ENCODE results near the gene IL1R2. TPM values are rescaled to one million over a fixed set of nuclear protein-coding genes. Genes with fewer than 3 reads are reported as not detected.

Gene IL1R2
- total RNA-seq, 2 donors from 2014 or later, result 6.9 to 11.4 TPM

DNA sequence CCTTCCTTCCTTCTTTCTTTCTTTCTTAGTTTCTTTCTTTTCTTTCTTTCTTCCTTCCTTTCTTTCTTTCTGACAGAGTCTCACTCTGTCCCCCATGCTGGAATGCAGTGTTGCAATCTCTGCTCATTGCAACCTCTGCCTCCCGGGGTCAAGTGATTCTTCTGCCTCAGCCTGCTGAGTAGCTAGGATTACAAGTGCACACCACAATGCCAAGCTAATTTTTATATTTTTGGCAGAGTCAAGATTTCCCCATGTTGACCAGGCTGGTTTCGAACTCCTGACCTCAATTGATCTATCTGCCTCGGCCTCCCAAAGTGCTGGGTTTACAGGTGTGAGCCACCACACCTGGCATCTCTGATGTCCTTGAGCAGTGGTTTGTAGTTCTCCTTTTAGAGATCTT lies 48.5 kb downstream of the IL1R2 start:
- H3K27ac ChIP-seq, result no peak overlapping the region
- WGBS, result 95% methylated on average over 3 of the region's 3 CpGs
- no peak for DNase-seq (ENCODE audit: low spot score)

DNA sequence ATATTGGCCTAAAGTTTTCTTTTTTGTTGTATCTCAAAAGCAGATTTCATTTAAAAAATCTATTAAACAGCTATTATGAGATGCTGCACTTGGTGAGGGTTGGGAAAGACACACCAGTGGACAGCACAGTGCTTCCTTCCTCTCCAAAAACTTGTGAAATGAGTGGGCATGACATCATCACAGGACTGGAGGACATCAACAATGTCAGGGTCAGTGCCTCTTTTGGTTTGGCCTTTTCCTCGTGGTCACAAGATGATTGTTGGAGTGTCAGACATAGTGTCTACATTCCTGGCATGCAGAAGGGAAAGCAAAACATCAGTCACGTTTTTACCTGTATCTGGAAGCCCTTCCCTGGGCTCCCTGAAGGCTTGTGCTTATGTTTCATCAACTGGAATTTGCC lies 49.6 kb downstream of the IL1R2 start:
- no peak for DNase-seq (ENCODE audit: low spot score)
- TF ChIP-seq POLR2A (IDR thresholded peaks at IDR 0.05) (no peak), POLR2AphosphoS5 (IDR thresholded peaks at IDR 0.05) (no peak)
- TF ChIP-seq, protein P1, sequence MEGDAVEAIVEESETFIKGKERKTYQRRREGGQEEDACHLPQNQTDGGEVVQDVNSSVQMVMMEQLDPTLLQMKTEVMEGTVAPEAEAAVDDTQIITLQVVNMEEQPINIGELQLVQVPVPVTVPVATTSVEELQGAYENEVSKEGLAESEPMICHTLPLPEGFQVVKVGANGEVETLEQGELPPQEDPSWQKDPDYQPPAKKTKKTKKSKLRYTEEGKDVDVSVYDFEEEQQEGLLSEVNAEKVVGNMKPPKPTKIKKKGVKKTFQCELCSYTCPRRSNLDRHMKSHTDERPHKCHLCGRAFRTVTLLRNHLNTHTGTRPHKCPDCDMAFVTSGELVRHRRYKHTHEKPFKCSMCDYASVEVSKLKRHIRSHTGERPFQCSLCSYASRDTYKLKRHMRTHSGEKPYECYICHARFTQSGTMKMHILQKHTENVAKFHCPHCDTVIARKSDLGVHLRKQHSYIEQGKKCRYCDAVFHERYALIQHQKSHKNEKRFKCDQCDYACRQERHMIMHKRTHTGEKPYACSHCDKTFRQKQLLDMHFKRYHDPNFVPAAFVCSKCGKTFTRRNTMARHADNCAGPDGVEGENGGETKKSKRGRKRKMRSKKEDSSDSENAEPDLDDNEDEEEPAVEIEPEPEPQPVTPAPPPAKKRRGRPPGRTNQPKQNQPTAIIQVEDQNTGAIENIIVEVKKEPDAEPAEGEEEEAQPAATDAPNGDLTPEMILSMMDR (IDR thresholded peaks at IDR 0.05), result no peak
- intact Hi-C loops (cut with DNase I), result no loop called here
- Histone ChIP-seq H3K27ac (no peak overlapping the region), H3K36me3 (no peaks in the 10 kb centered on the region), H3K9me3 (no peaks in the 10 kb centered on the region), H3K27me3 (replicated peaks; ENCODE audit: insufficient read depth) (no peaks in the 10 kb centered on the region), H3K4me1 (replicated peaks) (no peaks in the 10 kb centered on the region), H3K4me3 (no peak overlapping the region)
- WGBS, result 40% methylated on average over 2 of the region's 2 CpGs

More for the DNA sequence above, 48.5 kb downstream of the IL1R2 start:
- Histone ChIP-seq H3K9me3 (no peaks in the 10 kb centered on the region), H3K4me1 (replicated peaks) (no peaks in the 10 kb centered on the region), H3K4me3 (no peak overlapping the region), H3K36me3 (no peaks in the 10 kb centered on the region), H3K27me3 (replicated peaks; ENCODE audit: insufficient read depth) (no peaks in the 10 kb centered on the region)
- intact Hi-C loops (cut with DNase I), result no loop called here
- no peak for TF ChIP-seq POLR2AphosphoS5 (IDR thresholded peaks at IDR 0.05)
- TF ChIP-seq POLR2A (IDR thresholded peaks at IDR 0.05), result no peak
- TF ChIP-seq, protein P1 (IDR thresholded peaks at IDR 0.05), result no peak

DNA sequence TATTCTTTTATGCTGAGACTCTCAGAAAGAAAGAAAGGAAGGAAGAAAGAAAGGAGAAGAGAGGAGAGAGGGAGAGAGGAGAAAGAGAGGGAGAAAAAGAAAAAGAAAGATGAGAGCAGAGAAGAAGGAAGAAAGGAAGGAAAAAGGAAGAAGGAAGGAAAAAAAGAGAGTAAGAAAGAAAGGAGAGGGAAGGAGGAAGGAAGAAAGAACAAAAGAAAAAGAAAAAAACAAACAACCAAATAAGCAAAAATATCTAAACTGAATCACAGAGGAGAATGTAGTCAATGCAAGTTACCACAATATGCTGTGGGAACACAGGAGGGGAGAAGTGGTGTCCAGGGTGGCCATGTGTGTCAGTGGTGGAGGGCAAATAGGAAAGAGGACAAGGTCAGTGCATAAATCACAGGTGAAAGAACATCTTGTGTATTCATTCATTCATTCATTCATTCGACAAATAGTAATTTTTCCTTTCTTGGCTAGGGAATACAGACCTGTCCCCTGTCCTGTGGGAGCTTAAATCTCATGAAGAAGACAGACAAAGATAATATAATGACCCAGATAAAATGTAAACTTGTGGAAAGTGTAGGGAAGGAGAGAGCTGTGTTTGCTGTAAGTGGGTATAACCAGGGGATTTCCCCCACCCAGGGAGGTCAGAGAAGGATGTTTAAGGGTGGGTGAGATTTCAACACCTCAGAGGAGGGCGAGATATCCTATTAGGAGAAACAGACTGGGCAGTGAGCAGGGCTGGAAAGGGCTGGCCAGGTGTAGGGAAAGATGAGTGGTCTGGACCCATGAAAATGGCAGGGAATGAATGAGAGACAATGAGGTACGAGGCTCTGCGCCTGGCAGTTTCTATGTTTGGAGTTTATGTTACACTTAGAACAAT lies 50.7 kb downstream of the IL1R2 start:
- Histone ChIP-seq H3K36me3 (no peaks in the 10 kb centered on the region), H3K4me3 (no peak overlapping the region), H3K27me3 (replicated peaks; ENCODE audit: insufficient read depth) (no peaks in the 10 kb centered on the region), H3K9me3 (no peaks in the 10 kb centered on the region), H3K4me1 (replicated peaks) (no peaks in the 10 kb centered on the region), H3K27ac (no peak overlapping the region)
- 96% methylated on average over 4 of the region's 4 CpGs for WGBS
- intact Hi-C loops (cut with DNase I), result no loop called here
- DNase-seq (ENCODE audit: low spot score), result no peak
- TF ChIP-seq, protein P1 (IDR thresholded peaks at IDR 0.05), result no peak
- no peak for TF ChIP-seq POLR2AphosphoS5 (IDR thresholded peaks at IDR 0.05)
- no peak for TF ChIP-seq POLR2A (IDR thresholded peaks at IDR 0.05)

DNA sequence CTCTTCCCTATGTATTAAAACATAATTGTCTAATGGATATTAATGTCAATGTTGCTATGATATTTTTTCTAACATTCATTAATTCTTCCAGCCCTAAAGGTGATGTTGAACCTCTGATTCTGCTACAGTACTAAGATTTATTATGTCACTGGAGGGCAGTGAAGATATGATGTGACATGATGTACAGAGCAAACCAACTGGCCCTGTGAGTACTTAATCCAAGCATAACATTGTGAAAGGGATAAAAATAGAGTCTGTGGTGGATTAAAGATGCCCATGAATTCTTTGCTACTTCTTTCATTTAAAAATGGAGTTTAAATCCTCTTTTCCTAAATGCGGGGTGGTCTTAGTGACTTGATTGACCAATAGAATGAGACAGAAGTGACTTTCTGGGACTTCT lies 51.8 kb downstream of the IL1R2 start:
- no peak overlapping the region for H3K27ac ChIP-seq
- no peak overlapping the region for H3K4me3 ChIP-seq
- no peaks in the 10 kb centered on the region for H3K27me3 ChIP-seq (replicated peaks; ENCODE audit: insufficient read depth)
- 93% methylated on average over 1 of the region's 1 CpG for WGBS
- H3K36me3 ChIP-seq, result no peaks in the 10 kb centered on the region
- intact Hi-C loops (cut with DNase I), result no loop called here
- no peak for DNase-seq (ENCODE audit: low spot score)
- no peaks in the 10 kb centered on the region for H3K9me3 ChIP-seq
- no peaks in the 10 kb centered on the region for H3K4me1 ChIP-seq (replicated peaks)
- no peak for TF ChIP-seq POLR2A (IDR thresholded peaks at IDR 0.05)
- TF ChIP-seq, protein P1 (IDR thresholded peaks at IDR 0.05), result no peak
- TF ChIP-seq POLR2AphosphoS5 (IDR thresholded peaks at IDR 0.05), result no peak

All from prostate gland (tissue), 2 donors.